ENCODE results near the gene AKAP13.

AKAP13 gene

DNA sequence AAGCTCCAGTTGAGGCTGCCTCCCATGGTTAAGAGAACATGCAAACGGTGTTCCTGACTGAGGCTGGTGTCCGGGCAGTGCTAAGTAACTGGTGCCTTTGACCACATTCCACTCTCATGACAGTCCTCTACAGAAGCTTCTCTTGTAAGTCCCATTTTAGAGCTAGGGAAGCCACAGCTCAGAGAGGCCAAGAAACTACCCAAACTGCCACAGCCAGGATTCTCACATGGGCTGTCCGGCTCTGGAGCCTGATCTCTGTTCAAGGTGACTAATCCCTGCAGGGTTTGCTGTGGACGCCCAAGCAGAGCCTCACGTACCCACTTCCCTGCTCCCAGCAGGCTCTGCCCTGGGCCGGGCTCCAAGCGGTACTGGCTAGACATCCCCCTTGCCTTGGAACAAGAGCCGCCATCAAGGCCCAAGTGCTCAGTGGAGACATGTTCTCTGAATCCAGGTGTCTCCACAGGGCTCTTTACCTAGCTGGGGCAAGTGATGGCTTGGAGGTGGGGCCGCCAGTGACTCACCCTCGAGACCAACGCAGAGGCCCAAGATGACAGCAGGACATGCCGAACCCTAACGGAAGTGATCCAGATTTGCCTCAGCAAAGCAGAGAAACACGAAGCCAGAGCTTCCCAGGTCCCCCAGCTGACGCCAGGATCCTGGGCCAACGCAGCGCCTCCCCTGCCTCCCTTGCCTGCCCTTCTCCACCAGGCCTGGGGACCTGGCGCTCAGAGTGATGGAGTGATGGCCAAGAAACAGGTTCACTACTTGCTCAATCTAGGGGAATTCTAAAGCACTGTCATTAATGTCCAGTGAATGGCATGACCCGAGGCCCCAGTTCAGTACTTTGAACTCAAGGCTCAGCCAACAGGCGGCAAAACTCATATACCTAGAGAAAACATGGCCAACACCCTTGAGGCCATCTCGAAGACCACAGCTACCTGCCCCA, 390.0 kb downstream of the AKAP13 start:
- DNase-seq (ENCODE audit: low spot score) = no peak

DNA sequence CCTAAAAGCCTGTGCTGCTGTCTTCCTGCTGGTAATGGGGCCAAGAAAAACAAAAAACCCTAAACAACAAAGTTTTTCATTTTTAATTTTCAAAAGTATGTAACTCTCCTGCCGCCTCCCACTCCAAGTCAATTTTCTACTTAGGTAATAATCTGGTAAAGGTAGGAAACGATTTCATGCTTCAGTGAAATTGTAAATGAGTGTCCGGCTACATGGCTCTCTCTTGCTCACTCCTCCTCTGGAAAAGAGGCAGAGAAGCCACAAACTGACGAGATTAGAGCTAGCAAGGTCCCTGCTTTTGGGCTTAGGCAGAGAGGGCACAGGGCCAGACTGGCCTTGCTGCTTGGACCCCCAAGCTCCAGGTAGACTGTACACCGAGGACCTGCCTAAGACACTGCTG, 390.9 kb downstream of the AKAP13 start:
- no peak for DNase-seq (ENCODE audit: low spot score)

DNA sequence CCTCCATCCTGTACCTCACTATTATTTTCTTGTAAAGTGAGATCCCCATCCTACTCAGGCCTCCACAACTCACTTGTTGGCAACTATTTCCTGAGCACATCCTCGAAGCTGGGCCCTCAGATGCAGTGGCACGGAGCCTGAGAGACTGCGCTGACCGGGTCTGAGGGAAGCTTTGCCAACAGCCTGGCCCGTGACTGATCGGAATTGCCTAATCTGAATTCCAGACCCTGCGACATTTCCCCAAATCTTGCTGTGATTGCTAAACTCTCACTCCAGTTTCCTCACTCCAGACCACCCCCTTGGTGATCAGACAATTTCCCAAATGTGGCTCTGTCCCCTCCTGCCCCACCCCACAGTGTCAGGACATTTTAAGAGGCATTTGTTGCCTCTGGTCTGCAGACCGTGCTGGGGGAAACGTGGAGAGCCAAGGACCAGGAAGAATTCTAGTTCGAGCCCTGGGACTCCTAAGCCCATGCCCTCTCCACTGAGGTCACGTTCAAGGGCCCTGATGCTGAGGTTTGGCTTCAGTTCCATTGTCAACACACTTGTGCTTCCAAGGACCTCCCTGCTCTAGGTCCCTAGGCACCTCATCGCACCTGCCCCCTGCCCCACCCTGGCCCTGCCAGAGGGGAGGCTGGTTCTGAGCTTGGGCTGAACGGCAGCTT, 391.5 kb downstream of the AKAP13 start:
- no peak for DNase-seq (ENCODE audit: low spot score)

DNA sequence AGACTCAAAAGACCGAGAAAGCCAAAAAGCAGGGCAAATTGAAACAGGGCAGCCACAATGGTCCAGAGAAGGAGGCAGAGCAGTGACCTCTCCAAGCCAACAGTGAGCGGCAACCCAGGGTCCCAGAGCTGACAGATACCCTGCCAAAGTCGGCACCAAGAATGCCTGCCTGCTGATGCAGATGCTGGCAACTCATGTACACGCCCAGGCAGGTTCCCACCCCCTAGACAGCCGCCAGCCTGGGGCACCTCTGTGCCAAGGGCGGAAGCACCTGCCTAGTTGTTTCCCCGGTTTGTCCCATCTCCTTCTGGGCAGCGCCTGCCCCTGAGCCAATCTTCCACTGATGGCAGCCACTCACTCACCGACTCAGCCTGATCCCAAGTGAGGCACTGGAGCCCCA, 392.3 kb downstream of the AKAP13 start:
- DNase-seq (ENCODE audit: low spot score) = no peak

DNA sequence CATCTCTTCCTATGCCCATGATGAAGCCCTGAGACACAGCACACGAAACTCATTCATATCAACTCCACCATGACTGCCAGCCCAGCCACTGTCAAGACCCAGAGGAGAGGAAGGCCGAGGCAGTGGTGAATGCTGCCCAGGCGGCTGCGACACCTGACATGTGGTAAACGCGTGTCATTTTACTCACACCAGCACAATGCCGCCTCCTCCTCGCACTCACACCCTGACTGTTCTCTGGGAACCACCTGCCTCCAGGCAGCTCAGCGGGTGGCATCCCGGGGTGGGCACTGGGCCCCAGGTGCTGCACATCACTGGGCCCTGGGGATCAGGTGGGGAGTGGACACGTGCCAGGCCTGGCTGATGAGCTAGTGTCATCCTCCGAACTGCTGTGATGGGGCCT, 392.8 kb downstream of the AKAP13 start:
- DNase-seq (ENCODE audit: low spot score) = no peak

DNA sequence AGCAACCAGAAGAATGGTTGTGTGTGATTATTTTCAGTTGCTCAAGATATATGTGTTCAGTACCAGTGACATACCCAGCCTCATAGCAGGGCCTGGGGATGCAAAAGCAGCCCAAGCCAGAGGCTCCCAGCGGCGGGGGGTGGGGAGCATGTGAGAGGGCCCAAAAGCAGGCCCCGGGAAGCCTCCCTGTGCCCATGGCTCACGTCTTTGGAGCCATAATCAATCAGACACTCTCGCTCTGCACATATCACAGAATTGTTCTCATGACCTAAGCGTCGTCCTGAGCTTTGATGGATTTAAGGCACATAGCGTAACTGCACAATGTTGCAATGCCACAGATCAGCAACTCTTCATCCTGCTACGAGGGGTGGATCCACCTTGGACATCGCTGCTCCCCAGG, 393.6 kb downstream of the AKAP13 start:
- no peak for DNase-seq (ENCODE audit: low spot score)

DNA sequence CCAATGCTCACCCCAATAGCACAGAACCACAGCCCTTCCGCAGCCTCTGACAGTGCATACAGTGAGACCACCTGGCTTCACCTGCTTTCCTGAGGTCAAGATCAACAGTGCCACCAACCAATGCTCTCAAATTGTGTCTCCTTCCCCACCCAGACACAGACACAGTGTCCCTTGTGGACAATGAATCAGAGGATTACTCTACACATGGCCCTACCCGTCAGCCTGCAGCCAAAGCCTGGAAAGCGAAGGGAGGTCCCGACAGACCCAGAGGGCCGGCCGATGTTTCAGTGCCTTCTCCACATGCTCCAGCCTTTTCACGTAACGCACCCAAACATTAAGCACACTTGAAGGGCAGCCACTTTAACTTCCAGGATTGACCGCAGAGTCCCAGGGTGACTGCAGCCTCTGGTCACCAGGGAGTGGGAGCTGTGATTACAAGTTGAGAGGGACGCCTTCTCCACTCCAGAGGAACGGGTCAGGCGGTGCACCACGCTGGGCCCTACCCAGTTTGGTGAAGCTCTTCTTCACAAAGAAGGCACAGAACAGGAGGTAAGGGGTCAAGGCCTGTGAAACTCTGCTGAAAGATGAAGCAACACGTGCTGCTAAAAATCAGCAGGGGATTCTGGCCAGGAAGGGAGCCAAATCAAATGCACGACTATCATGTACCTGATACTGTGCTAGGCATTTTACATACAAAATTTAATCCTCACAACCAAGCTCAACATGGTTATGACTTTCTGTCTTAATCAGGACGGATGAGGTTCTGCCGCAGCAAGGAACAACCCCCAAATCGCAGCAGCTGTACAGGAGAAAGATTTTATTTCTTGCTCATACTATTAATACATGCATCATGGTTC, 397.1 kb downstream of the AKAP13 start:
- no peak for DNase-seq (ENCODE audit: low spot score)

DNA sequence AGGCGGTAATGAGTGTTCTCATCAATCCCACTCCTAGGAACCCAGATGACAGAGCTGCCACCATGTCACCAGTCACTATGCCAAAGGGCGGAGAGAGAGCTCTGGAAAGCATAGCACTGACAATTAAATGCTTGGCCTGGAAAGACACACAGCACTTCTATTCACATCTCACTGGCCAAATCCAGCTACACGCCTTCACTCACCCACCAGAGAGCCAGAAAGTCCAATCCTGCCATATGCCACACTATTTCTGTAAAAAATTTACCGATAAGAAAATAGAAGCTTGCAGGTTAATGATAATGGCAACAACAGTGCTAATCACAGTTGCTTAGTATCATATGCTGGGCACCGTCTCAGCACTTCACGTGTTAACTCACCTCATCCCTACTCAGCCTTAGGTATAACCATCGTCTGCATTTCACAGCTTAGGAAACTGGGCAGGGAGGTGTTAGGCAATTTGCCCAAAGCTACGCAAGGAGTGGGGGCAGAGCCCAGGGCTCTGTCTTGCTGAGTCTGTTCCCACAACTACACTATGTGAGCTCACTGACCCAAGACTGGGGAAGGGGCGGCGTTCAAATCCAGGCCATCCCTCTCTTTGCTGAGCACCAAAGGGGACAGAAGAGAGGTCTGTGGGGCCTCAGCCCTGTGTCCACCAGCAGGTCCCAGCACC, 397.8 kb downstream of the AKAP13 start:
- DNase-seq (ENCODE audit: low spot score) = no peak

DNA sequence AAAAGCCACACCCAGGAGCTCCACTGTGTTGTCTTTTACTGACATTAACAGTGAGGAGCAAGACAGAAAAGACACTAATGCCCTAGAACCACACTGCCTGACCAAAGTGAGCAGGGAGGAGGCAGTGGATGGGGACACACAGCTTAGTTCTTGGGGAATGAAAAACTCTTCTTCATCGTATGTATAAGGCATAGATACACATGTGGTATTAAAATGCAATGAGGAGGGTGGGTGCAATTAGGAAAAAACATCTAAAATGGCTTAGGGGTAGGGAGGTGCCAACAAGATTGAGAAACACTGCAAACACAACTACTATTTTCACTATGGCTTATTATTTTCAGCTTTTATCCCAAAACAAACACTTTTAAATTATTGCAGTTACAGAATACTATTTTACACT, 398.8 kb downstream of the AKAP13 start:
- DNase-seq (ENCODE audit: low spot score) = no peak

DNA sequence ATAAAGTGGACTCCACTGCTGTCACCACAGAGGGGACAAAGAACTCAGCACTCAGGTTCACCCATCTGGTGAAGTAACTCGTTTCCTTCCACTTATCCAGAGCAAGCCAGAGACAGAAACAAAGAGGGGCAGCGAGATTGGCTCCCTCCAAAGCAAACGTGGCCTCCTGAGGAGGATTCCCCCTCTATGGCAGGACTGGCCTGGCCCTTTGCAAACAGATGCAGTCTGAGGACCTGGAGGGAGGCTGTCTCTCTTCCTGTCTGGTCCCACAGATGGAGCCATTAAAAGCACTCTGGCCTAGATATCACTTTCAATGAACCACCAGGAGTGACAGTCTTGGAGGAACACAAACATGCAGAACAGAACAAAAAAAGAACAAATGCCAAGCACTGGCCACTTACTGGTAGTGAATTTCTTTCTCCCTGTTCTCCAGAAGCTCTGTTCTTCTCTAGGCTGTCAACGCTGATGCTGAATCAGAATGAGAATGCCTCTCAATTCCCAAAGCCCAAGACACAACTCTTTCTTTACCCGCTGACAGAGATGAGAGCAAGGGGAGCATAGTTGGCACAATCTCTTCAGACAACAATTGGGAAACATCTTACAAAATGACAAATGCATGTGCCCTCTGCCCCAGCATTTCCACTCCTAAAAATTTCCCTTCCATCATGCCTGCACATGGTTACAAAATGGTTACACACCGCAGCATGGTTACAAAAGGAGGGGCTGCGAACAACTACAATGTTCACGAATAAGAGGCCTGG, 400.0 kb downstream of the AKAP13 start:
- DNase-seq (ENCODE audit: low spot score) = no peak

DNA sequence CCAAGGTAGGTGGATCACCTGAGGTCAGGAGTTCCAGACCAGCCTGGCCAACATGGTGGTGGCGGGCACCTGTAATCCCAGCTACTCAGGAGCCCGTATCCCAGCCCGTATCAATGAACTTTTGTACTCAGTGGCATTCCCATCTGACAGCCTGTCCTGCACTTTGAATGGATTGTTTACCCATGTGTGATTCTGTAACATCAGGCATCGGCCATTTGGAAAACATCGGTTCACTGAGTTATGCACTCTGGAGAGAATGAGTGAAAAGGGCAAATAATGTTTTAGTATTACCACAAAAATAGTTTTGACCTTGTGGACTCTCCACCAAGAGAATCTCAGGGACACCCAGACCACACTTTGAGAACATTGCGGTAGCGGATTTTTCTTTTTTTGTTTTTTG, 400.7 kb downstream of the AKAP13 start:
- no peak for DNase-seq (ENCODE audit: low spot score)

DNA sequence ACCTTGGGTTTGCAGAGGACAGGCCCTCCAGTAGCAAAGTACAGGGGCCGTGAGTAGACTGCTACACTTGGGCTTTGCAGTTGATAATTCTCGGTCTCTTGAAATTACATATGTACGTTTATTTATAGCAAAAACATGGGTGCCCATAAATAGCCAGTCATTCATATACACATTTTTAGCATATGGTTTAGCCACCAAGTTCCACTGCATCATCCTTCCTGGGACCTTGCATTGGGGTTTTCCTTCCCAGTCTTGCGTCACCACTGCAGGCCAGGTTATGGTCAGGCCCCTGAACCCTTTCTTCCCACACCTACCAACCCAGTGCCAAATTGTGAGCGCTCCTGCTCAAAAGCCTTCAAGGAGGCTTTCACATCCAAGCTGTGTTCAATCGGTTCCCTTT, 401.7 kb downstream of the AKAP13 start:
- no peak for DNase-seq (ENCODE audit: low spot score)

DNA sequence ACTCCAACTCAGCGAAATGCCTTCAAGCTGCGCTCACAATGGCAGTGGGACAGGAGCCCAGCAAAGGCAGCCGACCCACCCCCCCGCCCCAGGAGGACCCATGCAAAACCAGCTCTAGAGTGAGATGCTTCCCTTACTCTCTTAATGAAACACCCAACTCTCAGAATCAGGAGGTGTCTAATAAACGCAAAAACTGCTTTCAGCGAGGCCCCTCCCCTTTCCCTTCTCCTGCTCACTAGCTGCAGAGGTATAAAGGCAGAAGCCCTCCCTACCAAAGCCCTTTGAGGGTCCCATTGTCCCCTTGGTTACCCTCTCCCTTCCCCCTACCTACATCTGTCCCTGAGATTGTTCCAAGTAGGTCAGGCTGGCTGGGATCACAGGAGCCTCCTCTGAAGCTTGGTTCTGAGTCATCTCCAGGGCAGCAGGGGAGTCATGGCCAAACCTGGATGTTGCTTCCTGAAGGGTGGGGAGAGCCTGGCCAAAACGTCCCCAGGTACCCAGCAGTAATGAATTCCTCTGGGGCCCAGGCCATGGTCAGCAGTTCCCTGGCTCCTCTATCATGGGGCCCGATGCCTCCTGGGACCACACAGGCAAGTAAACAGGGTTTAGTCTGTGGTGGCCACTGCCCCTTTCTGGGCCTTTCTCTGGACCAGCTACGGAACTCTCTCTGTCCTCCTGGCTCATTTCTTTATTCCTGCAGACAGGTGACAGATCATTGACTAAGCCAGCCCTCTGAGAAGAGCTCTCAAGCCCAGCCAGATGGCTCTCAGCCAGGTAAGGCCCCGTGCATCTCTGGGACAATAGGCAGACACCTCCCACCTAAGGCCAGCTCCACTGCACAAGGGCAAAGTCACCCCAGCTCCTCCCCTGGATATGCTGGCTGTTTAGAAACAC, 405.7 kb downstream of the AKAP13 start:
- no peak for DNase-seq (ENCODE audit: low spot score)

DNA sequence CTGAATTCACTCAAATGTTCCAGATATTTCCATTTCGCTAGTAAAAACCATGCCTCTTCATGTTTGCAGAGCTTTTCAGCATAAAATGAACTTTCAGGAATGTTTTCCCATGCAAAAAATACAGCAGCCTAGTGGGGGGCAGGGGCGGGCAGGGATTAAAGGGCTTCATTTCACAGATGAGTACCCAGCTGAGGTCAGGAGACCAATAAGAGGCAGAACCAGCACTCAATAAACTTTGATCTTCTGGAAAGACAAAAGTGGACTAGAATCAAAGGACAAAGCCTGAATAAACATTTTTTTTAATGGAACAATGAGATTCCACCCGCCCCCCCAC, 406.3 kb downstream of the AKAP13 start:
- no peak for DNase-seq (ENCODE audit: low spot score)

DNA sequence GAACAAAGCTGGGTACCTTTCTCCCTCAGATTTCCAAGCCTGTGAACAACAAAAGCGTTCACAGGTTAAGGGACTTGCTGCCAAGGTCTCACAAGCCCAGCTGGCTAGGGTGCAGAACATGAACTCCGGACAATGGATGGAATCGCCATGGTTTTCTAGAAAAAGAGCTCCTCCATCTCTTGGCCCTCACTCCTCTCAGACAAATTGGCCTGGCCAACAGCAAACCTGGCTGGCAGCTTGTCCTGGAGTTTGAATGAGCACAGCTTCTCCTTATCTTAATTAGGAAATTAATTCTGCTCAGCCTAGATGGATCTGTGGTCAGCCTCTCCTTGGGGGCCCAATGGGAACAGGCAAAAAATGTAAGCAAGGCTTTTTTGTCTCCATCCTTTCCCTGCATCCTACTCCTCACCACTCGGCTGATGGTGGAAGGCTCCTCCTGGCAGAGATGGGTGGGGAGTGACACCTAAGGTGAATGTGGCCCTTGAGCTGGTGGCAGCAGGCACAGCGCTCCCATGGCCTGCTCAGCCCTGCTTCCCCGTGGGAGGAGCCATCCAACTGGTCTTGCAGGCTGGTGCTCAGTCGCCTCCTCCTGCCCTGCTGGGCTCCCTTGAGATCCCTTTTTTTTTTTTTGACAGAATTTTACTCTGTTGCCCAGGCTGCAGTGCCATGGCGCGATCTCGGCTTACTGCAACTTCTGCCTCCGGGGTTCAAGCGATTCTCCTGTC, 408.5 kb downstream of the AKAP13 start:
- DNase-seq (ENCODE audit: low spot score) = no peak

DNA sequence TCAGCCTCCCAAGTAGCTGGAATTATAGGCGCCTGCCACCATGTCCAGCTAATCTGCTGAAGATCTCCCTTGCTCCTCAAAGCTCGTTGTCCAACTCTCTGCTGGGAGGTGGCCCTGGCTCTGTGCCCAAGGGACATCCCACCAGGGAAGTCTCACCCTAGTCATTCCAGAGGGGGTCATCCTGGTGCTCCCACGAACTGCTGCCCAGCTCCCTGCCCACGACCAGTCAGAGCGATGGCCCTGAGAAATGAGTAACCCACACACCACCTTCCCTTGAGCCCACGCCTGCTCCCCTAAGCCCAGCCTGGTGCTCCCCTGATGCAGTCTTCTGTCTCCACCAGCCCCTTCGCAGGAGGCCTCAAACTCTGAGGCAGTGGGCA, 409.1 kb downstream of the AKAP13 start:
- DNase-seq (ENCODE audit: low spot score) = no peak

DNA sequence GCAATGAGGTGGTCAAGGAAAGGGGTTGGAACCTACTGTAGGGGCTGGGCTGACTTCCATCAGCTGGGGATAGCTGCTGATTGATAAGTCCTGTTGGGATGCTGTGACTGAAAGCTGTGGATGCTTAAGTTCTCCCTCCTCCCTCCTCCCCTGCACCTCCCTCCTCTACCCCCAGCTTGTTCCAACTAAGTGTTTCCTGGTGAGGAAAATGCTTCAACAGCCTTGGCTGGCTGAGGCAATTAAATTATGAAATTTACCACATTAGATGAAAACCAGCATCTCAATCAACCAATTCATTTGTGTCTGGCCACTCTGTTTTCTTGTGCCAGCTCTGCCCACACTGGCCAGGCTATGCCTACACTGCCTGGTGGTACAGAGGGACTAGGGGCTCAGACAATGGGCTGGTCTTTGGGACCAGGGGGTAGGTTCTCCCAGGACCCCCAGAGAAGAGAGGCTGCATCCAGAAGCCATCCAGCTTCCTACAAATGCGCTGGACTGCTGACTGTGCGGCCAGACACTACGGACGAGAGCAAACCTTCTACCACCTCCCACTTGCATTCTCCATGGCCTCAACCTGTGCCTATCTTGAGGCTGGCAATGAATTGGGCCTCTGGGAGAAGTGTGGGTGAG, 411.8 kb downstream of the AKAP13 start:
- DNase-seq (ENCODE audit: low spot score) = no peak

DNA sequence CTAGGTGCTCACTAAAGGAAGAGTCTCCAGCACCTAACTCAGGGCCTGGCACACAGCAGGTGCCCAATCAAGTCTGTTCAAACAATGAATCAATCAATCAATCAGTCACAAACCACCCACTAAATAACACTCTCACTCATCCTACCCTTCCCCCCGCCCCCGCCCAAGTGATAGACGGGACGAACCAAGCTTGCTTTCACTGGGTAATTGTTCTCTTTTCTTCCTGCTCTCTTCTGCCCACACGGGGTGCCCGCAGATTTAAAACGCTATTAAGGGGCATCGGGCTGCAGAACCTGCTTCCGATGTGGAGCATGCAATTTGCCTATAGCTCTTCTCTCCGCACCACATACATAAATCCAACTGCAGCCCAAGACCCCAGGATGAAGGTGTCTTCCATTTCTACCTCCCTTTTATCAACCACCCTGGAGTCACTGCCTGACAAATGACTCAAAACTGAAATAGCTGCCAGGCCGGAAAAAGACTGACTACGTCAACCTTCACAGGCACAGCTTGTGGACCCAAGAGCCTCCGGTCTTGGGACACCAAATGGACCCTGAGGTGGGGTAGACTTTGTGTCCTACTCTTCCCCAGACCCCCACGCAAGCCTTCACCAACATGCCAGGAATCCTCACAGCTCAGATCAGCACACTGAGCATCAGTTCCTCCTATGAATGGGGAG, 412.6 kb downstream of the AKAP13 start:
- DNase-seq (ENCODE audit: low spot score) = no peak
